GM23338 (cell line): ENCODE results near the gene ITFG1. TPM values are rescaled to one million over a fixed set of nuclear protein-coding genes. Genes with fewer than 3 reads are reported as not detected.

Experiments
- ATAC-seq: fragments of 200-7000 bp; cut with Tn5 transposase; 3 replicates; pipeline ENCODE4 v1.9.1; 2020
- DNase-seq: peaks from one replicate; pipeline ENCODE4 v3.0.0-alpha.2; 2015; ENCODE audit warnings: low spot score
- H2AFZ ChIP-seq: fragments of 200-600 bp; sonication (generic); 2 replicates; pipeline ENCODE4 v1.8.0; 2016; ENCODE audit warnings: antibody characterized with exemption, mild to moderate bottlenecking, moderate library complexity
- H3F3A ChIP-seq: fragments of 200-600 bp; sonication (generic); replicated peaks from 2 replicates; pipeline ENCODE4 v1.8.0; 2017; ENCODE audit warnings: antibody characterized with exemption, mixed run types, low read depth
- H3K27ac ChIP-seq: fragments of 200-600 bp; sonication (generic); 2 replicates; pipeline ENCODE4 v1.6.1; 2016; ENCODE audit warnings: low read depth
- H3K27me3 ChIP-seq: fragments of 200-600 bp; sonication (generic); 2 replicates; pipeline ENCODE4 v1.8.0; 2016; ENCODE audit warnings: mild to moderate bottlenecking, mixed run types, moderate library complexity; ENCODE audit not compliant: insufficient read depth
- H3K36me3 ChIP-seq: fragments of 200-600 bp; sonication (generic); 2 replicates; pipeline ENCODE4 v1.8.0; 2016; ENCODE audit warnings: mild to moderate bottlenecking; ENCODE audit not compliant: insufficient read depth
- H3K4me1 ChIP-seq: fragments of 200-600 bp; sonication (generic); 2 replicates; pipeline ENCODE4 v1.8.0; 2016; ENCODE audit warnings: mild to moderate bottlenecking, moderate library complexity; ENCODE audit not compliant: insufficient read depth
- H3K4me2 ChIP-seq: fragments of 200-600 bp; sonication (generic); 2 replicates; pipeline ENCODE4 v1.7.1; 2017; ENCODE audit warnings: mixed run types
- H3K4me3 ChIP-seq: fragments of 200-600 bp; sonication (generic); 2 replicates; pipeline ENCODE4 v1.6.1; 2016; ENCODE audit warnings: mixed run types
- H3K79me2 ChIP-seq: fragments of 200-600 bp; sonication (generic); replicated peaks from 2 replicates; pipeline ENCODE4 v1.8.0; 2017; ENCODE audit warnings: mild to moderate bottlenecking; ENCODE audit not compliant: insufficient read depth
- H3K9me2 ChIP-seq: fragments of 200-600 bp; sonication (generic); 2 replicates; pipeline ENCODE4 v1.8.0; 2017; ENCODE audit not compliant: insufficient read depth
- H4K20me1 ChIP-seq: fragments of 200-600 bp; sonication (generic); replicated peaks from 2 replicates; pipeline ENCODE4 v1.8.0; 2017; ENCODE audit warnings: mild to moderate bottlenecking; ENCODE audit not compliant: insufficient read depth
- H3K27ac Mint-ChIP-seq: 2 replicates; pipeline ENCODE4 v1.8.0; 2020; ENCODE audit warnings: inconsistent platforms, mild to moderate bottlenecking, moderate library complexity, mixed read lengths
- H3K27me3 Mint-ChIP-seq: 3 replicates; pipeline ENCODE4 v1.8.0; 2022; ENCODE audit warnings: low read depth, mild to moderate bottlenecking, moderate library complexity, mixed read lengths, inconsistent platforms; ENCODE audit not compliant: insufficient read depth, poor library complexity
- H3K36me3 Mint-ChIP-seq: 3 replicates; pipeline ENCODE4 v1.8.0; 2021; ENCODE audit warnings: low read depth, mild to moderate bottlenecking, inconsistent platforms, moderate library complexity, mixed read lengths
- H3K4me1 Mint-ChIP-seq: 3 replicates; pipeline ENCODE4 v1.8.0; 2020; ENCODE audit warnings: mild to moderate bottlenecking, inconsistent platforms, mixed read lengths
- H3K4me3 Mint-ChIP-seq: 3 replicates; pipeline ENCODE4 v1.8.0; 2021; ENCODE audit warnings: moderate library complexity, mild to moderate bottlenecking, inconsistent platforms, mixed read lengths
- H3K9me3 Mint-ChIP-seq: 3 replicates; pipeline ENCODE4 v1.8.0; 2020; ENCODE audit warnings: moderate library complexity, mild to moderate bottlenecking, inconsistent platforms, mixed read lengths
- EZH2phosphoT487 ChIP-seq: fragments of 200-600 bp; sonication (generic); IDR thresholded peaks from one replicate; pipeline ENCODE4 v1.8.1; 2018; ENCODE audit warnings: antibody characterized with exemption; ENCODE audit not compliant: unreplicated experiment
- JUNB ChIP-seq: IDR thresholded peaks from one replicate; pipeline ENCODE4 v1.6.1; 2016; ENCODE audit warnings: antibody characterized with exemption; ENCODE audit not compliant: unreplicated experiment
- NANOG ChIP-seq: IDR thresholded peaks from 2 replicates; pipeline ENCODE4 v1.6.1; 2016; ENCODE audit warnings: antibody characterized with exemption, borderline replicate concordance
- POLR2AphosphoS5 ChIP-seq: IDR thresholded peaks from 2 replicates; pipeline ENCODE4 v1.6.1; 2016; ENCODE audit warnings: antibody characterized with exemption, low read depth
- ZNF462 ChIP-seq: fragments of 250-450 bp; sonication (Bioruptor Pico); IDR thresholded peaks from 2 replicates; pipeline ENCODE4 v1.5.0; 2020; ENCODE audit warnings: mild to moderate bottlenecking, moderate library complexity
- polyA plus RNA-seq: library from polyadenylated mRNA; unstranded; fragments of >200 nt; fragmentation: Nextera tagmentation; extraction: Ambion mirVana; gene quantifications from 2 replicates; pipeline ENCODE4 v1.2.1, GENCODE V29; 2016
- total RNA-seq: library from RNA; depleted of rRNA; stranded (reverse); fragments of >200 nt; shearing (Covaris generic); gene quantifications from 2 replicates; pipeline ENCODE4 v1.2.3, GENCODE V29; 2014

ITFG1 gene
- total and polyA plus RNA-seq, 2 experiments from 2014 or later: 18.5 to 26.9 TPM

- TF ChIP-seq ZNF462 (CRISPR knock-in tag): no peak
- TF ChIP-seq EZH2phosphoT487: no peak
Observed at GRCh38 chr16:47416869-47417268, 44.0 kb downstream of the ITFG1 start (continued).

GRCh38 chr16:47413041-47413440, 47.8 kb downstream of the ITFG1 start:
- H3K4me1 ChIP-seq: no peaks in the 10 kb centered on the region
- no peaks in the 10 kb centered on the region; the same call in 1 of the 2 replicates for H4K20me1 ChIP-seq
- Mint-ChIP-seq H3K27ac (no peak overlapping the region), H3K4me3 (no peak overlapping the region), H3K36me3 (no peaks in the 10 kb centered on the region; the same call in 2 of the 3 replicates), H3K9me3 (no peaks in the 10 kb centered on the region; the same call in 2 of the 3 replicates), H3K4me1 (no peaks in the 10 kb centered on the region), H3K27me3 (no peaks in the 10 kb centered on the region)
- no peaks in the 10 kb centered on the region for H3K79me2 ChIP-seq
- H3K4me2 ChIP-seq: no peak overlapping the region
- H3K27ac ChIP-seq: no peak overlapping the region
- H3K36me3 ChIP-seq: no peaks in the 10 kb centered on the region
- no peak overlapping the region for H2AFZ ChIP-seq
- H3K4me3 ChIP-seq: no peak overlapping the region
- ATAC-seq (no peak), DNase-seq (no peak)
- H3K9me2 ChIP-seq: no peaks in the 10 kb centered on the region
- no peaks in the 10 kb centered on the region for H3F3A ChIP-seq
- TF ChIP-seq JUNB: no peak
- no peak for TF ChIP-seq EZH2phosphoT487
- TF ChIP-seq POLR2AphosphoS5: no peak
- no peak for TF ChIP-seq ZNF462 (CRISPR knock-in tag)
- no peak for TF ChIP-seq NANOG
- H3K27me3 ChIP-seq: no peaks in the 10 kb centered on the region
